CD4-positive, alpha-beta T cell treated with Interleukin-10 for 1 hour (primary cell): ENCODE measurements around the gene PHF2.

Source experiments
- DNase-seq: peaks from one replicate; pipeline ENCODE4 v3.0.0-alpha.2; 2020

The PHF2 gene

DNA sequence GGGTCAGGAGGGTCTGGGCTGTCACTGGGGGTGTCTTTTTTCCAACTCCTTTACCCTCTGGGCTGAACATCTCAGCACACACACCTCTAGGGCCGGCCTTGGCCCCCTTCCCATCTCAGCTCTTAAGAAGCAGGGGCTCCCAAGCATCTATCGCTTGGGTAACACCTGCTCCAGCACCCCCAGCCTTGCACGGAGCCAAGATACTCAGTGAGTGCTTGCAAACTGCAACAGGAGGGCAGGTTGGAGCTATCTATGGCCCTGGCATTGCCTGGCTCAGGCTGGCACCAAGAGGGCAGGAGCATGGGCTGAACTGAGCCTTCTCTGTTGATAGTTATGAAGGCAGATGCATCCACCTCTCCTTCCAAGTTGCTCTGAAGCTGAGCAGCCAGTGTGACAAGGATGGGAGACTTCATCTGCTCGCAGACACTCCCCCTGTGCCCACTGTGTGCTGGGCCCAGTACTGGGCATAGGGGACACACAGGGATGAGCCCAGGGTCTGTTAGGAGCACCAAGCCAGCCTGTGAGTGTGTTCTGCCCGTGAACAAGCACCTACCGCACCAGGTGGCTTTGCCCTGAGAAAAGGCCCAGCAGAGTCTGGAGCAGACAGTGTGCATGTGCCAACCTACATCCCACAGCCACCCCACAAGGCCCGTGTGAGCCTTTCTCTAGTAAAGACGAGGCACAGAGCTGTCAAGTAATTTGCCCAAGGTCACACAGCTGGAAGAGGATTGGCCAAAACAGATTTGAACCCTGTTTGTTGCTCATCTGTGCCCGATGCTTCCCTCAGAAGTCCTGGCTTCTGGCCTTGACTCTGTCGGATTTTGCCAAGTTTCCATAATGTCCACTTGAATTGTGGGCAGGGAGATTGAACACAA, 58.2 kb downstream of the PHF2 start:
- no peak for DNase-seq

DNA sequence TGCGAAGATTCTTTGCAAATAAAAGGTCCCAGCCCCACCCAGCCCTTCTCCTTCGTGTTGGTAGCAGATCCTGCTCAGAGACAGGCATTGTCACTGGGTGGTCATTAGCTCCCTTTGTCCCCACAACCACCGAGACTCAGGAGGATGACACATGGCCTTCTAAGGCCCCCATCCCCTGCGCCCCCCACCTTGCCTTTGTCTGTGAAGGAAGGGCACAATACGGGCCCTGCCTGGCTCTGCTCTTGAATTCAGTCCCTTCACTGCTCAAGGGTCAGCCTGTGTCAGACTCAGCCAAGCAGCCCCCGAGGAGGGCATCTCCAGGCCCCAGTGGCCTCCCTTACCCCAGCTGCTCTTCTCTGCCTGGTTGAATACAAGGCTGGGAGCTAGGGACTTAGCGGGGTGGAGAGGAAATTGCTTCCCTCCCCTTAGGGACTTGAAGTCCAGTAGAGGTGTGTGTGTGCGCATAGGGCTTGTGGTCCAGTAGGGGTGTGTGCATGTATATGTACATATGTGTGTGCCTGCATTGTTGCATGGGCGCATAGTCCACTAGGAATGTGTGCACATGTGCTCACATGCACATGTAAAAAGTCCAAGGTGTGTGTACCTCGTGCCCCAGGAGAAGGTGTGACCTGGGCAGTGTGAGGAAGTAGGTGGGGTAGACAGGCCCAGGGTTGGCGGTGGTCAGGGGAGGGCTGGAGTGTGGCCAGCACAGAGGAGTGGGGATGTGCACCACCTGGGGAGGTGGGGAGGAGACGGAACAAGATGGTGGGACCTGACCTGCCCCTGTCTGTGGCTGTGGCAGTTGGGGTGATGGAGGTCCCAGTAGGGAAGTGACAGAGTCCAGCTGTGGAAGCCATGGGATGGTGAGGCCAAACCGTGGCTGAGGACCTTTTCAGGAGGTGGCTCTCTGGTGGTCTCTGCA, 59.1 kb downstream of the PHF2 start:
- DNase-seq: no peak

DNA sequence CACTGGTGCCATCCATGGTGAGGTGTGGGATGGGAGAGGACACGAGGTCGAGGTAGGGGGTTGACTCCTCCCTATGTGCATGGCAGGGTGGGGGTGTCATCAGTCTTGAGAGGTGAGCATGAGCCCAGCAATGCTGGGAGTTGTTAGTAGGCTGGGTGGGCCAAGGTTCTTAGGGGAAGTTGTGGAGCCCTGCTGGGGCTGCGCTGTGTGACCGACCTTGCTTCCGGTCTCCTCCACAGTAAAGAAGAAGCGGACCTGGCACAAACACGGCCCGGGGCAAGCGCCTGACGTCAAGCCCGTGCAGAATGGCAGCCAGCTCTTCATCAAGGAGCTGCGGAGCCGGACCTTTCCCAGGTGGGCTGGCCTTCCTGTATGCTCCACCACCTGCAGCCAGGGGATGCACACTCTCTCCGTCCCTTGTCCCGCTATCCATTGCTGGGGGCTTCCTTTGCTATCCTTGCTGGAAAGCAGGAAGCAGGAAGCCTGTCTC, 59.8 kb downstream of the PHF2 start:
- no peak for DNase-seq

DNA sequence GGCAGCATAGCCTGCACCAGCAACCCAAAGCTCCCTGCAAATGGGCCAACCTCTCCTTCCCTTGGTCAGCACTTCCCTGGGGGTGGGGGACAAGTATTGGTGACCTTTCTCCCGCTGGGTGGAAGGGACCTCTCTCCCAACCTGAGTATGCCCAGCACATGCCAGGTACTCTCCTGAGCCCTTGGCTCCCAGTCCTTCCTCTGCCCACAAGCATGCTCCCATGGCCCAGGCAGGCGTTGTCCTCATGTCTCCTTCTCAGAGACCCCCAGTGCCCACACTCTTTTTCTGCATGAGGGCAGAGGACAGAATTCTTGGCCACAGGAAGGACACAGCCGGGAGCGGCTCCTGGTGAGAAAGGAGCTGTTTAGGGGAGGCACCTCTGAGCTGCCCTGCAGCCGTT, 60.3 kb downstream of the PHF2 start:
- DNase-seq: no peak

DNA sequence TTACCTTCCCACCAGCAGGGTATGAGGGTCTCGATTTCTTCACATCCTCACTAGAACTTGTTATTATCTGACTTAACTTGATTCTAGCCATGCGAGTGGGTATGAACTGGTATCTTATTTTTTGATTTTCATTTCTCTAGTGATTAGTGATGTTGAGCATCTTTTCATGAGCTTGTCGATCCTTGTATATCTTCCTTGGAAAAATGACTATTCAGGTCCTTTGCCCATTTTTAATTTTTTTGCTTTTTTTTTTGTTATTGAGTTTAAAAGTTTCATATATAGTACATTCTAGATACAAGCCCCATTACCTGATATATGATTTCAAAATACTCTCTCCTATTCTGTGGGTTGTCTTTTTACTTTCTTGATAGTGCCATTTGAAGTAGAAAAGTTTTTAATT, 61.5 kb downstream of the PHF2 start:
- no peak for DNase-seq

DNA sequence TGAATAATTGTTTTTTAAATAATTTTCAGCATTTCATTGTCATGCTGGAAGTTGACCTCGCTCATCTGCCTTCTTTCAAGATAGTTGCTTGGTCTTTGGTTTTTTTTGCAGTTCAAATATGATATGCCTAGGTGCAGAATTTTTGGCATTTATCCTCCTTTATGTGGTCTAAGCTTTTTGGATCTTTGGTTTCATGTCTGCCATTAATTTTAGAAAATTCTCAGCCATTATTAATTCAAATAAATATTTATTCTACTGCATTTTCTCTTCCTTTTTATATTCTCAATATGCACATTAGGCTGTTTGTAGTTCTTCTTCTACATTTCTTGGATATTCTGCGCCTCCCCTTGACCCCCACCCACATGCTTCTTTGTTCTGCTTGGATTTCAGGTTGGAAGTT, 63.6 kb downstream of the PHF2 start:
- DNase-seq: no peak

DNA sequence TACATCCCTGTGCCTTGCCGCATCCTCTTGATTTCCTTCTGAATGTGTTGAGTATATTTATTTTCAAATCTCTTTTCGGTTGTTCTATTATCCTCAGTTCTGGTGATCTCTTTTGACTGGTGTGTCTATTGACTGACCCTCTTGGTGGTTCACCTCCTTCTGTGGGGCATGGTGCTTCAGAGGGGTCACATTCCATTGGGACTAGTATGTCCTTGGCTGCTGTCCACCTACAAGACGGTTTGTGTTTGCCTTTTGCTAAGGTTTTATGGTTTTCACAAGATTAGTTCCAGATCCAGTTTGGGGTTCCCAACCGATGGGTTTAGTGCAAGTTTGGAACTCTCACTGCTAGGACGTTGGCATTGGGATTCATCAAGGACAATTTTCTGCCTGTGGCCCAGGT, 66.6 kb downstream of the PHF2 start:
- no peak for DNase-seq

DNA sequence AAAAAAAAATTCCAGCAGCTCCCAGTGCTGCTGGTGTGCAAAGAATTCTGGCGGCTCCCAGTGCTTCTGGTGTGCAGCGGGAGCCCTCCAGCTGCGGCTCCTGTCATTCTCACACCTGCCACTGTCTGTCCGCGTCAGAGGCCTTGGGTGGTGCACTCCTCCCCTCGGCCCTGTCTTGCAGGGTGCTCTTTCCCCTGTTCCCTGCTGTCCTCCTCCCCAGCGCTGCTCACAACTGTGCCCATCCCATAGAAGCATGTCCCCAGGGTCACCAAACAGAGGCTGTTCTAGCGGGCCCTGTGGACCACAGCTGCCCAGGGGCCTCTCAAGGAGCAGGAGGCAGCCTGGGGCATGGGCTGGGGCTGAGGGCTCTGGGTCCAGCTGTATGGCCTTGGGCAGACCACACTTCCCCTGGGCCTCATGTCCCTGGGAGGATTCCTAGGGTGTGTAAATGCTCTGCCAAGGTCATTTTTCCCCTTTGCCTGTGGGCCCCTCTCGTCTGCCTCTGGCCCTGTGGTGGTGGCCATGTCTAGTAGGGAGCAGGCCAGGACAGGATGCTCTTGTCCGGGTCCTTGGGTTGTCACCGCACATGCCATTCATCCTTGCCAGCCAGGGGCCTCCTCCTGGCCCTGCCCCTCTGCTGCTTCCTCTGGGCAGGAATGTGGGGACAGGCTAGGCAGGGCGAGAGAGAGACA, 68.2 kb downstream of the PHF2 start:
- no peak for DNase-seq

DNA sequence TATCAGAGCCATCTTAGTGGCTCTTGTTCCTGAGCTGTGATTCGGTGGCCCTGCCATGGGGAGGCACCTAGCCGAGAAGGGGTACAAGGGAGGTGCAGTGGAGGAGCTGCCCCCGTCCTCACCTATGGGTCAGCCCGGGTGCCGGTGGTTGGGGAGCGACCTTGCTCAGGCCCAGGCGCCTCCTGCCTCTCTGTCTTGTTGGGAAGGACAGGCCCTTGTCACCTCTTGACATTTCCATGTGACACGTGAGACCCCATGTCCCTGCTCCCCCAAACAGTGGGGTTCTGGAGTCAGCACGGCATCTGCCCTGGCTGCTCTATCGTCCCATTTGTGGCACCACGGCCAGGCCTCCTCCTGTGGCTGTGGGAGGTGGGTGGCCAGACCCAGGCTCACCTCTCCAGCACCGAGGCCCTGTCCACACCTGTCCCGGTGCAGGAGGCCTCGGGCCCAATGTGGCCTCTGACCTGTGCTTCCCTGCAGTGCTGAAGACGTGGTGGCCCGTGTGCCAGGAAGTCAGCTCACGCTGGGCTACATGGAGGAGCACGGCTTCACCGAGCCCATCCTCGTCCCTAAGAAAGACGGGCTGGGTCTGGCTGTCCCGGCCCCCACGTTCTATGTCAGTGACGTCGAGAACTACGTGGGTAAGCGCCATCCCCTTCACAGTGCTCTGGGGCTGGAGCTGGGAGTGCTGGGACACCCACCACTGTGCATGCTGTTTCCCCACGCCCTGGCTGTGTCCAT, 68.9 kb downstream of the PHF2 start:
- no peak for DNase-seq

DNA sequence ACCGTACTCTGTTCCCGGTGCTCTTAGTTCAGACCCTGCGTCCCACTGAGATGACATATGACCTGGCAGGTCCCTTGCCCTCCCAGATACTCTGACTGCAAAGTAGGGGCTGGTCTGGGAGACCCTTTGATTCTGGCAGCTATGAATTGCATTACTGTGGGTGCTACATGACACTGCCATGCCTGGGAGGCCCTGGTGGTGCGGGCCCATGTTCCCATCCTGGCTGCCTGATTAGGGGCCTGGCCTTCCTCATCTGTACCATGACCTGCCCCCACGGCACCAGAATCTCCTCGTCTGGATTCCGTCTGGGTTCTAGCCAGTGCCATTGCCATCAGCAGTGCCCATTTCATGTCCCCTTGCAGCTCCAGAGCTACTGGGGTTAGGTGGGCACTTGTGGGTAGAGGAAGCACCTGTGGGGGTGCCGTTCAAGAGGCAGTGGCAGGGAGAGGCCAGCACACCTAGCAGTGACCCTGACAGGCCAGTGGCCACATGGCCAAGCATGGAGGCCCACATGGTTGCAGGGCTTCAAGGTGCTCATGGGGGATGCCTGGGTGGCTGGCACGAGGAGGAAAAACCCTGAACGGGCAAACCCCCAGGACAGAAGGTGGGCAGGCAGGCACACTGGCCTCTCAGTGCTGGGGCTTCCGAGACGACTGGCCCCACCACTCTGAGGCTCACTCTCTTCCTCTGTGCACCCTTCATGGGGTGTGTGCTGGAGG, 69.7 kb downstream of the PHF2 start:
- DNase-seq: no peak

DNA sequence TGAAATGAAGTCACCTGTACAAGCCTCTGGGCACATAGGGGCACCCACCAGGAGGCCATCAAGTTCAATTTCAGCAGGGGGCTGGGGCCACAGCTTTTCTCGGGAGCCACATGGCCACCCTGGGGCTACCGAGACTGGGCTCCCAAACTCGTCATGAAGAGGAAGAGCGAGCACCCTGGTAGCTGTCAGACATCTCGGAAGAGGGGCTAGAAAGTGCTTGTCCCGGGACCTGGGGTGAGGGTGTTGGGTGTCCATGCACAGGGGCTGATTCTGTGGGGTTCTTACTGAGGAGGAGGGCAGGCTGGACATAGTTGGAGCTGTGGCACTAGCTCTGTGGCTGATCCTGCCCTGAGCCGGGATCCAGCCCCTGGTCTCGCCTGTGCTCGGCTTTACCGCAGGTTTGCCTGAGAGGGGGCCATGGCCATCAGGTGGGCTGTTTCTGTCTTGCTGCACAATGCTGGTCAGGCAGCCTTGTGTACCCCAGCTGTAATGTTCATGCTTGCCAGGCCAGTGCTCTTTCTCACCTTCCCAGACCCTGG, 70.3 kb downstream of the PHF2 start:
- DNase-seq: no peak

DNA sequence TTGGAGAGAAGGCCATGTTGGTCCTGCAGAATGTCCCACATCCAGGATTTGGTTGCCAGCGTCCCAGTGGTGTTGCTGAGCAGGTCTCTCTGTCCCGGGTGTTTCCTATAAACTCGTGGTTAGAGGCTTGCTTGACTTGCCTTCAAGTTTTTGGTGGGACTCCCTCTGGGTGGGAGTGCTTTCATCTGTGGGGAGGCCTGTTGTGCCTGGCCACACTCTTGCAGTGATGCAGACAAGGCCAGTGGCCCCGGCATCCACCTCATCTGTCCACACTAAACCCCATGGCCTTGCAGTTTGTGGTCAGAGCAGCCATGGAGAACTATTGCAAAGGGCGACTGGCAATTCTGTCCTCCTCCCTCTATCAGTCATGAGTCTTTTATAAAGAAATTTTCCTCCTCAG, 71.8 kb downstream of the PHF2 start:
- DNase-seq: no peak

DNA sequence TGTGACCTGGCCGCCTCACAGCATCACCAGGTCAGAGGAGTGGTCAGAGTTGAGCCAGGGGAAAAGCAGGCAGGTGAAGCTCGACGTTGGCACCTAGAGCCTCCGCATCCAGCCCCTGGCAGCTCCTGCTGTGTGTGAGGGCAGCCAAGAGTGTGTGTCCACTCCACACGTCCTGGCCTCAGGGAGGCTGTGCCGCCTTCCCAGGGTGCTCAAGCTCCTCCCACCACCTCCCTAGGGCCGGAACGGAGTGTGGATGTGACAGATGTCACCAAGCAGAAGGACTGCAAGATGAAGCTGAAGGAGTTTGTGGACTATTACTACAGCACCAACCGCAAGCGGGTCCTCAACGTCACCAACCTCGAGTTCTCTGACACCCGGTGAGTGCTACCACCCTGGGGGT, 72.5 kb downstream of the PHF2 start:
- no peak for DNase-seq

DNA sequence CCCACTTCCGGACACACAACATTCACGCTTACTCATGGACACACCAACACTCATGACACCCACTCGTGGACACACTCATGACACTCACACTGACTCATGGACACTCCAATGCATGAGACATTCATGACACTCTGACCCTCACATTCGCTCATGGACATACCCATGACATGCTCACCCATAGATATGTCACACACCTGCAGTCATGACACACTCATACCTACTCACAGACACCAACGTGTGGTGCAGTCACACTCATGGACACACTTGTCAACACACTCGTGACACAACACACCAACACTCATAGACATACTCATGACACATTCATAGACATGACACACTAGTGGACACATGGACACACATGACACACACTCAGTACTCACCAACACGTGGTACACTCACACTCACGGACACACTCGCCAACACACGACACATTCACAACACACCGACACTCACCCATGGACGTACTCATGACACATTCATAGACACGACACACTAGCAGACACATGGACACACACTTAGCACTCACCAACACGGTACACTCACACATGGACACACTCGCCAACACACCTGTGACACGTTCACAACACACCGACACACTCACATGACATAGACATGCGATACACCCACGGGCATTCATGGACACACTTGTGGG, 73.4 kb downstream of the PHF2 start:
- no peak for DNase-seq

DNA sequence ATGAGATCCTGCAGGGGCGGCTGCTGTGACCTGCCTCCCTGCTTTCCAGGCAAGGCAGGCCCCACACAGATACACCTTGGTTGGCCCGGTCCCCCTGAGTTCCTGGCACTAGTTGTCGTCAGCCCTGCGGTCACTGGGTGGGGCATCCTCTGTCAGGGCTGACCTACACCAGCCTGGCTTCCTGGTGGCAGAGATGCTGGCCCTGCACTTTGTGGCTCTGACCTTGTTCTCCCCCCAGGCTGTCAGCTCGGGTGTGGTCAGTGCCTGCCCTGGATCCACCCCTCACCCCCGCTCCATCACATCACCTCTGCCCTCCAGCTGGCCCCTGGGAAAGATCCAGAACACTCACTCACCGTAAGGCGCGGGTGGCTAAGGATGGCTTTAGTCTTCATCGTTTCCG, 74.1 kb downstream of the PHF2 start:
- DNase-seq: no peak

DNA sequence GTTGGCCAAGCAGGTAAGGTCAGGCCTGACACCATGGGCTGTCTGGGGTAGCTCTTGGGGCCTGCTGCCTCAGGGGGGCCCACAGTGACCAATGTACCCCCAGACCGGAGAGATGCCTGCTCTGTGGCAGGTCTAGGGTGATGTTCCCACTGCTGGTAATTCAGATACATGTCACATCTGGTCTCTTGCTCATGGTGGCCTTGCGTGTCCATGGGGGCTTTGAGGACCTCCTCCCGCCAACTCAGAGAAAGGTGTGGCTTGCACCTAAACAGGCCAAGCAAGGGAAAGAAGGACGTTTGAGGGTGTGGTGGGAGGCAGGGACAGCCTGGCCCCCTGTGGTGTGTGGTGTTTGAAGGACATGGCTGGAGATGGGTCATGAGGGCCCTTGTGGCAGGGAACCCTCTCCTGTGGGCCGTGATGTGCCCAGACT, 75.2 kb downstream of the PHF2 start:
- DNase-seq: no peak

DNA sequence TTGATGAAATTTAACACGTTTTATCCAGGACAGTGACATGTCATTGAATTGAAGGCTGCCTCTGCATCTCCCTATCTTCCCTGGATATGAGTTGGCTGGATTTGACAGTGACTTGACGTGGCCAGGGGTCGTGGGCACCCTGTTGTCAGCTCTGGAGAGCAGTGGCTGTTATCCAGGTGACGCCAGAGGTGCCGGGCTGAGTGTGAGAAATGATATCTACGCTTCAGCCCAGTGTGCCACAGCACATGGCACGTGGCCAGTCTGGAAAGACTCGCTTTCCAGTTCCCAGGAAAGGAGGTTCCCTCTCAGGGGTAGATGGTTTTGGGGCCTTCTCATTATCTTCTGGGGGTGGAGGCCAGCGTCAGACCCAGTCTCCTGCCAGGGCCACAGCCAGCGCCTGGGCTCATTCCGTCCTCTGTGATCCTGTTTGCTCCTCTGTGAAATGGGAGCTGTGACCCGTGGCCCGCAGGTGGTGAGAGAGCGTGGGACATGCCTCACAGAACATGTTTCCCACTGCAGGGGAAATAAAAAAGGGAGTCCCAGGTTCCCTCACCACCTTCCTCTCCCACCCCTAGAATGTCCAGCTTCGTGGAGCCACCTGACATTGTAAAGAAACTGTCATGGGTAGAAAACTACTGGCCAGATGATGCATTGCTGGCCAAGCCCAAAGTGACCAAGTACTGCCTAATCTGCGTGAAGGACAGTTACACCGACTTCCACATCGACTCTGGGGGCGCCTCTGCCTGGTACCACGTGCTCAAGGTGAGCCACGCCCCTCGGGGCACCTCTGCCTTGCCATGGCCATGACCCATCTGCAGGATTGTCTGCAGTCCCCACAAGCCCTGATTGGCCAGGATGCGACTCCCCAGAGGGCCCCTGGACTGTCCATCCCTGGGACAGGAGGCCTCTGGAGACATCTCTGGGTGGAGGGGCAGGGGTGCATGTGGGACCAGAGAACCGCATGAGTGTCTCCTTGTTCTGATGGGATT, 76.5 kb downstream of the PHF2 start:
- DNase-seq: no peak

DNA sequence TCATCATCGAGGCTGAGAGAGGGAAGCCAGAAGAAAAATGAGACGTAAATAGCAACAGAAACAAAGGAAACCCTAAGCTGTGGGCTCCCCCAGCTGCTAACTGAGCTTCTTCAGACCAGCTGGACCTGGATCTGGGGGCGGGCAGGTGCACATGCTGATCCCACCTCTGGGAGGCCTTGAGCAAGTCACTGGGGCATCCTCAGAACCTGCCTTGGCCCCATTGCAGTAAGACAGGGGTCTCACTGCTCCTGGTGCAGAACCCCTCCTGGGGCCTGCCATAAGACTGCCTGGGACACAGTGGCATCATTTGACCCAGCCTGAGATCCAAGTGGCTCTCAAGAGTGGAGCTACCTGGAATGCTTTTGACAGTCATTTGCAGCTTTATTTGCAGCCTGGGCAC, 77.4 kb downstream of the PHF2 start:
- no peak for DNase-seq

DNA sequence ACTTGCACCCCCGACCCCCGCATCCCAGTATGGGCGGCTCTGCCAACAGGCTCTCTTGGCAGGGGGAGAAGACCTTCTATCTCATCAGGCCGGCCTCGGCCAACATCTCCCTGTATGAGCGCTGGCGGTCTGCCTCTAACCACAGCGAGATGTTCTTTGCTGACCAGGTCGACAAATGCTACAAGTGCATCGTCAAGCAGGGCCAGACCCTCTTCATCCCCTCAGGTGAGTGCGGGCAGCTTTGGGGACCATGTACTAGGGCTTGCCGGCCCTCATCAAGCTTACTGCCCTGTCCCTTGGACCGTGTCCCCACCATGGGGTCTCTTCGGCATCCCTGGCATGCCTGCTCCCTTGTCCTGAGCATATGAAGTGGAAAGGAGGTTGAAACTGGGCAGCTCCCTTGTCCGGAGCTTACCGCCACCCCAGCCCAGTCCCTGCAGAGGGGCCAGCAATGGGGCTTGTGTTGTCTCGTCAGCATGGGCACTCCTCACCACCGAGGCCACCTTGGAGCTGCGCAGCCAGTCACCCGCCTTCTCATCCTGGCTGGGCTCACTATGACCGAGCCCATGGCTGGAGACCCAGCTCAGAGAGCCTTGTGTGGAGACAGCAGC, 78.1 kb downstream of the PHF2 start:
- DNase-seq: no peak
